ENCODE results near the gene PTPN14.
"Not testable (repeated sequence)": the region's sequence is repeated elsewhere in the genome, so short reads cannot be mapped to it uniquely, and the experiment has no call there.

Gene PTPN14

DNA sequence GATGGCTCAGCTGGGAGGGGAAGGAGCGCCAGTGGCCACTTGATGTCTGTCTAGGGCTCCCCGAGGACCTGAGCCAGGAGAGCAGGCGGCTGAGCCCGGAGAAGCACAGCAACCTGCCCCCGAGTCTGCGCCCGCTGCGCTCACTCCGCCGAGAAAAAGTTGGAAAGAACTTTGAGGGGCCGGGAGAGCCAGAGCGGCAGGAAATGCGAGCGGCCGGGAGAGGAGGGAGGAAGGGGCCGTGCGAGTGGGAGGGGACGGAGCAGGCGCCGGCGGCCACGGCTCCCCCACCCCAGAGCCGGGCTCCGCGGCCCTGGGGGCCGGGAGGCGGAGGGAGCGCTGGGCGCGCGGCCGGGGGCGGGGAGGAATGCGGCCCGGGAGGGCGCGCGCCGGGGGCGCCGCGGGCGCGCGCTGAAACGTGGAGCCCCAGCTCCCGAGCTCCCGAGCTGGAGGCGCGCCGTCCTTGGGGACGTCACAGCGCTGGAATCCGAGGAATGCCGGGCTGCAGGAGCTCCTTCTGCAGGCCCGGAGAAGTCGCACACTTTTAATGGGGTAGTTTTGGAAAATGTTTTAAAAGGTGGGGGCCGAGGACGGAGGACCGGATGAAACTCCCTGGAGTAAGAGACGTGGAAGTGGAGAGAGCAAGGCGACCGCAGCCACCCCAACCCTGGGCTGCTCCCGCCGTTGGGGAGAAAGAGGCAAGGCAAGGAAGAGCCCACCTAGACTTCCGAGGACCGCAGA is at the start of gene PTPN14:
Gene PTPN14, minus strand, starts transcription at position 167 of the 738 bp plus-strand sequence. CDS start 86,799 bp downstream, outside the sequence.
- peak; percentile 98 for DNase-seq (ENCODE audit: low spot score)

DNA sequence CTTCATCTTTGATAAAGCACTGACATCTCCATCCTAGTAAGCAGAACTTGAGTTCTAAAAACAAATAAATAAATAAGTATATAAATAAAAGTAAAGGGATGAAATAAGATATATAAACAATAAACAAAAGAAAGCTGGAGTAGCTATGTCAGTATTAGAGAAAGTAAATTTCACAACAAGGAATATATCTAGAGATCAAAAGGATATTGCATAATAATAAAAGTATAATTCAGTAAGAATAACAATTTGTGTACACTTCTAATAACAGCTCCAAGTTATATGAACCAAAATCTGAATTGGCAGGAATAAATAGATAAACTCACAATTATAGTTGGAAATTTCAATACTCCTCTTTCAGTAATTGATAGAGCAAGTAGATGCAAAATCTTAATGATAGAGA is 41.8 kb upstream of the PTPN14 start:
- DNase-seq (ENCODE audit: low spot score), result no peak

DNA sequence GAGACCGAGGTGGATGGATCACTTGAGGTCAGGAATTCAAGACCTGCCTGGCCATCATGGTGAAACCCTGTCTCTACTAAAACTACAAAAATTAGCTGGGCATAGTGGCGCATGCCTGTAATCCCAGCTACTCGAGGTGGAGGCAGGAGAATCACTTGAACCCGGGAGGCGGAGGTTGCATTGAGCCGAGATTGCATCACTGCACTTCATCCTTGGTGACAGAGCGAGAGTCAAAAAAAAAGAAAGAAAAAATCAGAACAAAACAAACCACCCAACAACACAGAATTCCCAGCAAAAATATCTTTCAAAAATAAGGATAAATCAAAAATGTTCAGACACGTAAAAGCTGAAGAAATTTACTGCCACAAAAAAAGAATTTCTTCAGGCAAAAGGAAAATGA is 40.5 kb upstream of the PTPN14 start:
- DNase-seq (ENCODE audit: low spot score), result not testable (repeated sequence)

DNA sequence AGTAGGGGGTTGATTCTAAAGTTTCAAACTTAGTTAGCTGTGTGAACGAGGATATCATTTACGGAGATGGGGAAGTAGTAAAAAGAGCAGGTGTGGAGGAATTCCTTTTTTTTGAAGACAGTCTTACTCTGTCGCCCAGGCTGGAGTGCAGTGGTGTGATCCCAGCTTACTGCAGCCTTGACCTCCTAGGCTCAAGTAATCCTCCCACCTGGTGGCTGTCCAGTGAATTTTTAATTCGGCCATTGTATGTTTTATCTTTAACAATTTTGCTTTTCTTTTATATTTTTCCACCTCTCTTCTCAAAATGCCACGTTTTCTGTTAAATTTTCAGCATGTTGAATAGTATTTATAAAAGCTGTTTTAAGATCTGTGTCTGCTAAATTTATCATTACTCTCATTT is 39.3 kb upstream of the PTPN14 start:
- no peak for DNase-seq (ENCODE audit: low spot score)

DNA sequence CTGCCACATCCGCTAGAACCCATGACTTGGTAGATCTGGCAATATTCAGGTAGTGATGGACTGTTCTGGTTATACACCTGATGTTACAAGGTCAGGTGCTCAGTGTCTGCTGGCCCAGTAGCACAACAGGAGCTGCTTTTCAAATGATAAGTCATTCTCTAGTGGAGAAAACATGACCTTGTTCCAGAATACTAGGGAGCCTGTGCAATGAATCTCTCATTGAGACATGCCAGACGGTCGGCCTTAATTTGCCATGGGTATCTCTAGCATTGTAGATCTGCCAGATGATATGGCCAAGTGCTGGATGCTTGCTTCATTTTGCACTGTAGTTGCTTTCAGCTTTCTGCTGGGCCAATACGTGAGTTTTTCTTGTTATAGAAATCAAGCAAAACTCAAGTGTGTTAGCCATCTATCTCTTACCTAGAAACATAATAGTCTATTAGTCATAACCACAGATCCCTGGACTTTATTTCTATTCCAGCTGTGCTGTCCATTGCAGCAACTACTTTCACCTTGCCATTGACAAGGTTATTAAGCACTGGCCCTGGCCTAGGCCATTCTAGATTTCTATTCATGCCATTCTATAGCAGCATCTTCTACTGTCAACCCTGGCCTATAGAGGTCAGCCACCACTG is 37.7 kb upstream of the PTPN14 start:
- DNase-seq (ENCODE audit: low spot score), result no peak

DNA sequence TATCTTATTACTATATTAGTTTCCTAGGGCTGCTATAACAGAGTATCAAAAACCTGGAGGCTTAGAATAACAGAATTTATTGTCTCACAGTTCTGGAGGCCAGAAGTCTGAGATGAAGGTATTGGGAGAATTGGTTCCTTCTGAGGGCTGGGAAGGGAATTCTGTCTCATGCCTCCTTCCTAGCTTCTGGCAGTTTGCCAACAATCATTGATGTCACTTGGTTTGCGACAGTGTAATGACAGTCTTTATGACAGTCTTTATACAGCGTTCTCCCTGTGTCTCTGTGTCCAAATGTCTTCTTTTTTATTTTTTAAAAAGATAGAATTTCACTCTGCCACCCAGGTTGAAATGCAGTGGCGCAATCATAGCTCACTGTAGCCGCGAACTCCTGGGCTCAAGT is 35.8 kb upstream of the PTPN14 start:
- no peak for DNase-seq (ENCODE audit: low spot score)

DNA sequence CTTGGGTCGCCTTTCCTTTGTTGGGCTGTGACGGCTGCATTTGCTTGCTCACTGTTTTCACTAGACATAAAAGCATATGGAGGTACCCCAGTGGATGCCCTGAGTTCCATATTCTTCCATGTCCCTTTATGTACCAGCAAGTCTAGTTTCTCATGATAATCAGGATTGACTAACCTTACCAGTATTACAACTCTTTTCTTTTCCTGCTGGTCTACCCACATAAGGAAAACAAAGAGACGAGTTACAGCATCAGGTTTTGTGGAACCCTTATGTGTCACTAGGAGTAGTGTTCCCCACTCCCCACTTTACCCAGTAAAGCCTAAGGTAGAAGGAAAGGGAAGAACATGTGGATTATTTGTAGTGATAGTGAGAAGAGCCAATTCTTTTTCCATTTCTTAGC is 35.2 kb upstream of the PTPN14 start:
- DNase-seq (ENCODE audit: low spot score), result no peak

DNA sequence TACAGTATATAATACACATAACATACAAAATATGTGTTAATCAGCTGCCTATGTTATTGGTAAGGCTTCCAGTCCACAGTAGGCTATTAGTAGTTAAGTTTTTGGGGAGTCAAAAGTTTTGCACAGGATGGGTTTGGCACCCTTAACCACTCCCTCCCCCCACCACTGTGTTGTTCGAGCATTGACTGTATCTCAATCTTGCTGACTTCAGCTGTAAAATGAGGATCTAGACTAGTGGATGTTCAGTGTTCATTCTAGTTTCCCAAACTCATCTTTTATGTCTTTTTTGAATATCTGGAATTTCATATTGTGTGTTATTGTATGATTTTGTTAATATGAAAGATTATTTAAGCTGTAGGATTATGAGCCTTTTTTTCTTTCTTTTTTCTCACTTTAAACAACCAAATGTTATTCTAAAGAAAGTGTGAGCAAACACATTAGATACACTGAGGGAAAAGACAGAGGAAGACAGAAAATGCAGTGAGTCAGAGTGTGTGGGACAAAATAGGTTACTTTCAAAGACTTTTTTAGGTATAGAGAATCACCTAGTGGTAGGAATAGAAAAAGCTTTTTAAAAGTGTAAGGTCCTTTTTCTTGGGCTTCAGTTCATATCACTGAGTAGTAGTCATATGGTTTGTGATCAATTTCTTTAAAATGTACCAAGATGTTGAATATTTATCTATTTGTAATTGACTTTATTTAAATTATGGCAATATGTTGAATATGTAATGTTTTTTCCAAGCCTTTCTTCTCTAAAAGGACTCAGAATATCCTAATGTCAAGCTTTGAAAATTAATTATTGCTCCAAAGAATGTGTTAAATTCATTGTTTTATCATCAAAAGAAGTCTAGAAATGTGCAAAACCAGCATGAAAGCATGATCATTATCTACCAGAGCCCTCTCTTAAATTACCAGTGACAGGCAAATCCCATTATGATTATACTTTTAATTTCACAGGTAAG is 33.7 kb upstream of the PTPN14 start:
- DNase-seq (ENCODE audit: low spot score), result peak; percentile 60

DNA sequence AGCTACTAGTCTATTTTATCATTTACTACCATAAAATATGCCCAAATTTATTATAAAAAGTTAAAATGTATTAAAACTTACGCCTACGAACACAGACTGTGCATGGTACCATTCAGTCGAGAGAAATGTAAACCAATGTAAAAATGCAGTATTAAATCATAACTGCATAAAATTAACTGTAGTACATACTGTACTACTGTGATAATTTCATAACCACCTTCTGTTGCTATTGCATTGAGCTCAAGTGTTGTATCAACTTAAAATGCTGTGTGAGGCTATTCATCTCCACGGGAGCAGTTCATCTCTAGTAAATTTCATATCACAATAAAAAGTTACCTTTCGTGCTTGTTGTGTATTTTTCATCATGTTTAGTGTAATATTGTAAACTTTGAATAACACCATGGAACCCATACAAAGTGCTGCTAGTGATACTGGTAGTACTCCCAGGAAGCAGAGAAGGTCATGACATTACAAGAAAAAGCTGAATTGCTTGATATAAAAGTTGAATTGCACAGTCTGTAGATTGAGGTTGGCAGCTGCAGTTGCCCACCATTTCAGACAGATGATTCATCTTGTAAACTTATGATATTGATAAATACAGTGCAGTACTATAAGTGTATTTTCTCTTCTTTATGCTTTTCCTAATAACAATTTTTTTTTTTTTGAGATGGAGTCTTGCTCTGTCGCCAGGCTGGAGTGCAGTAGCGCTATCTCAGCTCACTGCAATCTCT is 32.6 kb upstream of the PTPN14 start:
- DNase-seq (ENCODE audit: low spot score), result no peak

DNA sequence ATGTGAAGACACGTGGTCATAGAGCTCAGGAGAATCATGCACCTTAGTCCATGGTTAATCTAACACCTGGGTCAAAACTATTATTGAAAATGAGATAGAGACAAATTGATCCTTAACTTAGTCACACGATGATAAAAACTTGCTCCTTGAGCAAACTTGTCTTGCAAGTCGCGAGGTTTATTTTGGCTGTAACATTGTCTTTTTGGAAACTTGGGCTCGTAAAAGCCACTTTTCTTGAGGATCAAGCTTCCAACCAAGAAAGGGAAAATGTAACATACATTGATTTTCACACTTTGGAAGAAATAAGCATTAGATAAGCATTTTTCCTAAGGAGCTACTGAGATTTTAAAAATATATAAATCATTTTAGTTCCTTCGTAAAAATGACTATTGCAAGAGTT is 31.7 kb upstream of the PTPN14 start:
- DNase-seq (ENCODE audit: low spot score), result no peak

DNA sequence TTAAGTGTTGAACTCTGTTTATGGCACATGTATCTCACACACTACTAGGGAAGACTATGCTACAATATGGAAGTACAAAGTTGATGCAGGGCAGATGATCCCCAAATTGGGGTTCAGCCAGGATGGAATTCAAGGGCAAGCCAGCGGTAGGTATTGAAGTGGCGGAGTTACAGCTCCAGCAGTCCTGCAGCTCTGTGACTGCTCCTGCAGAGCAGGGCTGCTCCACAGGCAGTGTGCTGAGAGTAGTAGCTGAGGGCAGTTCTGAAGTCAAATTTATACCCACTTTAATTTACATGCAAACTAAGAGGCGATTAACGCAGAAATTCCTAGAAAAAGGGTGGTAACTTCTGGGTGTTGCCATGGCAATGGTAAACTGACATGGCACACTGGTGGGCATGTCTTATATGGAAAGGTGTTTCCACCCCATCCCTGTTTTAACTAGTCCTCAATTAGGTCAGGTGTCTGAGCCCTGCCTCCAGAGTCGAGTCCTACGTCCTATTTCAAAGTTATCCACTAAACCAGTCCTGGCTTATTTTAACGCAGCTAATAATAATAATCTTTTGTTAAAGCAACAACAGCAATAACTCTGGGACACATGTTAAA is 31.0 kb upstream of the PTPN14 start:
- no peak for DNase-seq (ENCODE audit: low spot score)

DNA sequence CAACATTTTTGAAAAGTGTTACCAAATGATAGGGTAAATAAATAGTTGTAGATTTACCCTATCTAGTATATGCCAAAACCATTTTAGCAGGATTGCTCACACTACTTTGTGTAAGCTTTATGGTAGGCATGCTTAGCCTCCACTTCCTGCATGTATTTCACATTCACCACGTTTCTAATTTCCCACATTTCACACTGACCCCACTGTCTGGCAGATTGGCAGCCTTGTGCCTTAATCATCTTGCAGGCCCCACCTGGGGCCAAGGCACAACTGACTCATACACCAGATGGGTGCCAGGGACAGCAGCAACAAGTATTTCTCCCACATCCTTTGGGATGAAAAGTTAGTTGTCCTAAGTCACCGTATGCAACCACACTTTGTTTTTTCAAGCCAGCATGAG is 30.4 kb upstream of the PTPN14 start:
- DNase-seq (ENCODE audit: low spot score), result peak; percentile 72

DNA sequence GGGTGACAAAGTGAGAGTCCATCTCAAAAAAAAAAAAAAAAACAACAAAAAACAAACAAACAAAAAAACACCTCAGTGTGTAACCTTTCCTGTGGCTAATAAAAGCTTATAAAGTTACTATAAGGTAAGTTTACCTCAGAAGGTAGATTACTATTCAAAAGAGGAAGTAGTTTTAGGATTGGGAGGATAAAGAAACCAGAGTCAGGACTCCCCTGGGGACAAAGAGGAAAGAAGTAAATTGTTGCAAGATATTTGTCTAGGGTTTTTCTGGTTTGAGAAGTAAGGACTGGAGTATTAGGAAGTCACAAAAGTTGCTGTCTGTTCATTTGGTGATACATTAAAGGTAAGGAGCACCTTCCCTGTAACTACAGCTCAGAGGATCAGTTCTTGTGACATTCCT is 27.8 kb upstream of the PTPN14 start:
- no peak for DNase-seq (ENCODE audit: low spot score)

DNA sequence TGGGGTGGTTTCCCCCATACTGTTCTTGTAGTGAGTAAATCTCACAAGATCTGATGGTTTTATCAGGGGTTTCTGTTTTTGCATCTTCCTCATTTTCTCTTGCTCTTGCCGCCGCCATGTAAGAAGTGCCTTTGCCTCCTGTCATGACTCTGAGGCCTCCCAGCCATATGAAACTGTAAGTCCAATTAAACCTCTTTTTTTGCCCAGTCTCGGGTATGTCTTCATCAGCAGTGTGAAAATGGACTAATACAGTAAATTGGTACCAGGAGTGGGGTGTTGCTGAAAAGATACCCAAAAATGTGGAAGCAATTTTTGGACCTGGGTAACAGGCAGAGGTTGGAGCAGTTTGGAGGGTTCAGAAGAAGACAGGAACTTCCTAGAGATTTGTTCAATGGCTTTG is 24.7 kb upstream of the PTPN14 start:
- not testable (repeated sequence) for DNase-seq (ENCODE audit: low spot score)

DNA sequence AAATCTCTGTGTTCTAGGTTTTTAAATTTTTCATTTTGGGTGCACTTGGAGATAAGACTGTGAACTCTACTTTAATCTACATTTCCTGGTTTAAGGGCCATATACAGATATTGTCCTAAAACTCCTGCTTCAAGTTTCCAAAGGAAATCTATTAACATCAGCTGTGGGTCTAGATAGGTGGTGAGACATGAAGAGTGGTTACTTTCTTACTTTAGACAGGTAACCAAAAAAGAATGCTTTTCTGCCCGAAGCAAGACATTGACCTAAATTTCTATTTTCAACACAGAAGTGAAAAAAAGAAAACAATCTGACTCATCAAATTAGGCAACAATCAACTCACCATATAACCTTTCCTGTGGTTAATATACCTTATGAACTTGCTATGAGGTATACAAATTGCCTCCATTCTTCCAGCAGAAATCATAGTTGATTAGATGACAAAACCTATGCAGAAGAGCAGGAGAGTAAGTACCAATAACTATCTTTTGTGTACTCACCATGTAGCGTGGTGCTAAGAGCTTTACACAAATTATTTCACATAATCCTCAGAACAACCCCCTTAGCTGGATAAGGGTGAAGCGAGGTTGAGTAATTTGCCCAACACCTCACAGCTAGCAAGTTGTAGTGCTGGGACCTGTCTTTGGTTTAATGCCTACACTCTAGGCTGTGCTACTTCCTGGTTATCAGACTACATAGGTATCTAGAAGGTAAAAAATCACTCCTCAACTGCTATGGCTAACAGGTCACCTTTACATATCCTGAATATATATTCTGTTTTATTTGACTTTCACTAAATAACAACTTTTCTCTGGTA is 23.4 kb upstream of the PTPN14 start:
- no peak for DNase-seq (ENCODE audit: low spot score)

DNA sequence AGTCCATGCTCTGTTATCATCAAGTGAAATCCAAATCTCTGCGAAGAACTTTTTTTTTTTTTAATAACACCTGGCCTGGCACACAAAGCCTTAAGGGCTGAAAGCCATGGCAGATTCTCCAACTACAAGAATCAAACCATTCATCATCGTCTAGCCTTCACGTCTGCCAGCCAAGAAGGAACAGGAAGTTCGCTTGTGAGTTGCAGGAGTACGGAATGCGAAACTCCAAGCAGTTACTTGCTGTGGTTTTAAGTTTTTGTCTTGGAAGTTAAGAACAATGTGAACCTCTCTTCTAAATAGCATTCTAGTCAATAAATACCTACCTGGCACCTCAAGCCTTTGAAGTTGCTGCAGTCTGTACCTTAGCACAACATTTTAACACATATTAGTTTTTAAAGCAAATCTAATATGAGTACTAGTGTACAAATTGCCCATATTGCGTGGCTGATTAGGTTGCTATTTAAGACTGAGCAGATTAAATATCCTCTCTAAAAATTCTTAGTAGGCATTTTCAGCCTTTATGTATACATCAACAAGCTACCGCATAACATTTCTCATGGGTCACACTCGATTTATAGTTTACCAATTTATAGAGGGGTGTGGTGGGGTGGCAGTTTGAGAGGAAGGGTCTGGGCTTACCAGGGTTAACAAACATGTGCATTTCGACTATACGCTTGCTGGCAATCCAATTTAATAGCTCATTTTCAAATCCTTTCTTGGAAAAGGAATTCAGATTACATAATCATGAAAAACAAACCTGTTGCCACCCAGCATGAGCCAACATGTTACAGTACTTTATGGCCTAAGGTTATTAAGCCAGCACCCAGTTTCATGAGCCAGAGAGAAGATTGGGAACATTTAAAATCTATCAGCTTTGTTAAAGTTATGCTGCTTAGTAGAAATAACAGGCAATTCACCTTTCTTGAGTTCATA is 22.2 kb upstream of the PTPN14 start:
- DNase-seq (ENCODE audit: low spot score), result no peak

DNA sequence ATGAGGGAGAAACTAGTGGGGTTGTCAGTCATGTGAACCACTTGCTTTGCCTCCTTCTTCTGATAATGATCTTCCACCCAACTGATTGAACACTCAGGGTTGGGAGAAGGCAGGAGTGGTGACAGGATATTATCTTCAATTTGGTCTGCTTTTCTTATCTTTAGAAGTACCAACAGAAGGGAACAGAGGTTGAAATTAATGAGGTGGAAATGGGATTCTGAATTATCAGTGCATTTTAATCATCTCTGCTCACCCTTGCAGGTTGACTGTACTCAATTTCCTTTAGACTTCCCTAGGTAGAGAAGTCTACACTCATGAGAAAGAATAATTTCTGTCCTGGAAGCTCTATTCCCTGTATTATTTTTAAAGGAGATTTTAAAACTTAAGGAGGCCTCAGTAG is 19.9 kb upstream of the PTPN14 start:
- no peak for DNase-seq (ENCODE audit: low spot score)

DNA sequence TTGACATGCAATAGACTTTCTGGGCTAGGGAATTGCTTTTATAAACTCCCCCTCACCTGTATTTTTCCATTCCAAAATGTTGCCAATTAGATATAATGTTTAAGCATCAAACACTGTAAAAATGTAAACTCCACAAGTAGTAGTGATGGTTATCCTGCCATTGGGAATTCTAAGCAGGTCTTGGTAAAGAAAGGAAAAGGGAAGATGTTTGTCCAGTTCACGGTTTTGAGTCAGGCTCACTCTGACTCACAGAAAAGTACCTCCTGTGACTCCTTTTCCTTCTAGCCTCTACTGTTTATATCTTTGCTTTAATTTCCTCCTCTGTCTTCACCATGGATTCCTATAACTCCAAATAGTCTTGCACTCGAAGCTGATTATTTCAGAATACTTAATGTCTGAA is 19.0 kb upstream of the PTPN14 start:
- DNase-seq (ENCODE audit: low spot score), result peak; percentile 27

DNA sequence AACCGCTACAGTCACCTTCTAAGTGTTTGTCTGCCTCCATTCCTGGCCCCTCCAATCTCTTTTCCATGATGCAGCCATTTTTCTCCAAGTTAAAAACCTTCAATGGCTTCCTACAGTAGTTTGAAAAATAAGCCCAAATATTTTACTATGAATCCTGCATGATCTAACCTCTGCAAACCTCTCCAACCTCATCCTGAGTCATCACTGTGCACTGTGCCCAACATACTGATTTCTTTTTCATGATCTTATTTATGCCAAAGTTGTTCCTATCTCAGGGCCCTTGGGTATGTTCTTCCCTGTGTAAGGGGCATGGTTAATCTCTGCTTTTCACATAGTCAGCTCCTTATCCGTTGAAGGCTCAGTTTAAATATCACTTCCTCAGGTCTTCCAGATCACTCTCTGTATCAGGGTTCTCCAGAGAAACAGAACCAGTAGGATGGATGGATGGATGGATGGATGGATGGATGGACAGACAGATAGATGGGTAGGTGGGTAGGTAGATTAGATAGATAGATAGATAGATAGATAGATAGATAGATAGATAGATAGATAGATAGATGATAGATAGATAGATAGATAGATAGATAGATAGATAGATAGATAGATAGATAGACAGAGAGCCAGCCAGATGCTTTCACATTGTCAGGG is 18.1 kb upstream of the PTPN14 start:
- DNase-seq (ENCODE audit: low spot score), result peak; percentile 26
